H1 (cell line): ENCODE data around the gene SLC35B4. TPM values are rescaled to one million over a fixed set of nuclear protein-coding genes. Genes with fewer than 3 reads are reported as not detected.

Experiments used
- CTCF ChIA-PET: fragments of 300-600 bp; sonication (Branson Sonifier 250); formaldehyde crosslinking; loops from one replicate; lab custom pipeline; 2021; ENCODE audit not compliant: partially characterized antibody; lab: Charles Lee
- POLR2A ChIA-PET: fragments of 300-600 bp; sonication (Branson Sonifier 250); formaldehyde crosslinking; loops from one replicate; lab custom pipeline; 2021; ENCODE audit warnings: inconsistent platforms; ENCODE audit not compliant: partially characterized antibody; lab: Charles Lee
- DNase-seq, 2 experiments: peaks; one replicate each; pipeline versions ENCODE4 v3.0.0 to v3.0.0-alpha.2; 2010 to 2022; ENCODE audit warnings: low spot score in 2 of 2, low read depth in 1 of 2, mixed read lengths in 1 of 2
- FAIRE-seq: peaks from 2 replicates; lab custom pipeline; 2011; peaks lifted over from hg19 to GRCh38; lab: Jason Lieb, UNC
- H2AFZ ChIP-seq: 2 replicates; pipeline ENCODE4 v1.8.1; 2012; ENCODE audit warnings: low read length, inconsistent platforms
- H2AK5ac ChIP-seq: 2 replicates; pipeline ENCODE4 v1.6.1; 2013; ENCODE audit warnings: low read depth, low read length
- H2BK120ac ChIP-seq: replicated peaks from 2 replicates; pipeline ENCODE3; 2013; ENCODE audit warnings: low read depth, low read length, inconsistent platforms
- H2BK12ac ChIP-seq: 2 replicates; pipeline ENCODE4 v1.6.1; 2013; ENCODE audit warnings: low read depth, low read length
- H2BK15ac ChIP-seq: 2 replicates; pipeline ENCODE4 v1.6.1; 2013; ENCODE audit warnings: low read length
- H2BK20ac ChIP-seq: 2 replicates; pipeline ENCODE4 v1.6.1; 2013; ENCODE audit warnings: low read length
- H2BK5ac ChIP-seq: 2 replicates; pipeline ENCODE4 v1.6.1; 2013; ENCODE audit warnings: low read depth, low read length
- H3K14ac ChIP-seq: 2 replicates; pipeline ENCODE4 v1.6.1; 2013; ENCODE audit warnings: inconsistent platforms; ENCODE audit not compliant: insufficient read length
- H3K18ac ChIP-seq: 2 replicates; pipeline ENCODE4 v1.6.1; 2013; ENCODE audit warnings: low read length; ENCODE audit errors: extremely low read depth
- H3K23ac ChIP-seq: 2 replicates; pipeline ENCODE4 v1.6.1; 2013; ENCODE audit warnings: inconsistent platforms; ENCODE audit not compliant: insufficient read length
- H3K23me2 ChIP-seq: 2 replicates; pipeline ENCODE4 v1.6.1; 2013; ENCODE audit warnings: low read depth, low read length
- H3K27ac ChIP-seq: 2 replicates; pipeline ENCODE4 v1.6.1; 2011; ENCODE audit warnings: low read depth, low read length, inconsistent platforms
- H3K27me3 ChIP-seq, 4 experiments: replicated peaks in 1 of 4; 1 replicate in 1 of 4; 2 replicates in 3 of 4; pipeline versions ENCODE4 v1.6.1 to v1.8.1; 2011 to 2013; ENCODE audit warnings: low read length in 3 of 4, mild to moderate bottlenecking in 3 of 4, inconsistent platforms in 2 of 4, mixed read lengths in 2 of 4, moderate library complexity in 1 of 4; ENCODE audit not compliant: control insufficient read depth in 3 of 4, insufficient read depth in 3 of 4; ENCODE audit errors: extremely low read depth in 1 of 4
- H3K36me3 ChIP-seq, 4 experiments: 2 replicates each; pipeline versions ENCODE4 v1.6.1 to v1.8.1; 2011 to 2013; ENCODE audit warnings: mild to moderate bottlenecking in 4 of 4, low read length in 3 of 4, moderate library complexity in 2 of 4, control low read depth in 1 of 4, inconsistent platforms in 1 of 4; ENCODE audit not compliant: insufficient read depth in 4 of 4, control insufficient read depth in 2 of 4
- H3K4ac ChIP-seq: replicated peaks from 2 replicates; pipeline ENCODE3; 2013; ENCODE audit warnings: low read length, low read depth, mixed read lengths, inconsistent platforms; ENCODE audit not compliant: insufficient read length
- H3K4me1 ChIP-seq, 4 experiments: replicated peaks in 1 of 4; 1 replicate in 1 of 4; 2 replicates in 3 of 4; pipeline versions ENCODE4 v1.6.1 to v1.8.1; 2011 to 2013; ENCODE audit warnings: low read length in 3 of 4, inconsistent platforms in 2 of 4, mixed read lengths in 1 of 4; ENCODE audit not compliant: insufficient read depth in 4 of 4, control insufficient read depth in 3 of 4
- H3K4me2 ChIP-seq, 2 experiments: 2 replicates each; pipeline versions ENCODE4 v1.6.1 to v1.8.1; 2011 to 2013; ENCODE audit warnings: low read depth in 2 of 2, low read length in 2 of 2, control low read depth in 1 of 2, inconsistent platforms in 1 of 2, mild to moderate bottlenecking in 1 of 2; ENCODE audit not compliant: insufficient read depth in 1 of 2
- H3K4me3 ChIP-seq, 4 experiments: fragments of 200-600, 300-600 bp in 1 of 4; sonication (generic), shearing (Covaris generic), sonication (Bioruptor Twin) in 1 of 4; 2 replicates each; pipeline versions ENCODE4 v1.5.1 to v1.8.1; 2011 to 2016; ENCODE audit warnings: low read length in 4 of 4, low read depth in 3 of 4, control low read depth in 2 of 4, inconsistent platforms in 2 of 4, mild to moderate bottlenecking in 2 of 4, mixed read lengths in 1 of 4, moderate library complexity in 1 of 4; ENCODE audit not compliant: insufficient read depth in 2 of 4; ENCODE audit errors: extremely low read depth in 1 of 4
- H3K56ac ChIP-seq: replicated peaks from 2 replicates; pipeline ENCODE3; 2013; ENCODE audit warnings: low read depth, mild to moderate bottlenecking, mixed read lengths, low read length, inconsistent platforms; ENCODE audit not compliant: insufficient read length
- H3K79me1 ChIP-seq: 2 replicates; pipeline ENCODE4 v1.6.1; 2013; ENCODE audit warnings: low read depth, low read length, control low read depth
- H3K79me2 ChIP-seq, 2 experiments: 2 replicates each; pipeline versions ENCODE4 v1.6.1 to v1.8.1; 2012 to 2013; ENCODE audit warnings: low read length in 2 of 2, mild to moderate bottlenecking in 2 of 2, inconsistent platforms in 1 of 2; ENCODE audit not compliant: insufficient read depth in 2 of 2, control insufficient read depth in 1 of 2
- H3K9ac ChIP-seq, 4 experiments: replicated peaks in 1 of 4; 1 replicate in 1 of 4; 2 replicates in 3 of 4; pipeline versions ENCODE4 v1.6.1 to v1.8.1; 2011 to 2013; ENCODE audit warnings: low read depth in 3 of 4, low read length in 3 of 4, control low read depth in 2 of 4, mild to moderate bottlenecking in 2 of 4, moderate library complexity in 2 of 4, inconsistent platforms in 1 of 4; ENCODE audit errors: extremely low read depth in 1 of 4
- H3K9me3 ChIP-seq, 2 experiments: 2 replicates each; pipeline versions ENCODE4 v1.6.1 to v1.8.1; 2012 to 2013; ENCODE audit warnings: mild to moderate bottlenecking in 2 of 2, moderate library complexity in 2 of 2, control low read depth in 1 of 2, inconsistent platforms in 1 of 2, low read depth in 1 of 2, low read length in 1 of 2, mixed read lengths in 1 of 2; ENCODE audit not compliant: insufficient read depth in 2 of 2
- H4K20me1 ChIP-seq, 2 experiments: replicated peaks in 1 of 2; 2 replicates each; pipeline versions ENCODE3 to v1.8.1; 2011 to 2013; ENCODE audit warnings: inconsistent platforms in 2 of 2, low read length in 2 of 2, mild to moderate bottlenecking in 1 of 2; ENCODE audit not compliant: insufficient read depth in 2 of 2, control insufficient read depth in 1 of 2
- H4K5ac ChIP-seq: 2 replicates; pipeline ENCODE4 v1.6.1; 2013; ENCODE audit warnings: low read length, low read depth, mixed read lengths, inconsistent platforms; ENCODE audit not compliant: insufficient read length
- H4K8ac ChIP-seq: 2 replicates; pipeline ENCODE4 v1.8.0; 2013; ENCODE audit warnings: mild to moderate bottlenecking, moderate library complexity, low read length, inconsistent platforms; ENCODE audit not compliant: insufficient read depth; ENCODE audit errors: extremely low read depth
- H4K91ac ChIP-seq: replicated peaks from 2 replicates; pipeline ENCODE3; 2013; ENCODE audit warnings: low read length, mixed read lengths, inconsistent platforms; ENCODE audit not compliant: insufficient read length
- EP300 ChIP-seq, 2 experiments: IDR thresholded peaks; 1 replicate in 1 of 2; 2 replicates in 1 of 2; pipeline ENCODE4 v1.6.1; 2011 to 2012; ENCODE audit warnings: low read depth in 2 of 2, low read length in 2 of 2, mild to moderate bottlenecking in 2 of 2, borderline replicate concordance in 1 of 2, inconsistent platforms in 1 of 2, moderate library complexity in 1 of 2
- FOSL1 ChIP-seq: IDR thresholded peaks from 2 replicates; pipeline ENCODE4 v1.6.1; 2011; ENCODE audit warnings: mild to moderate bottlenecking, low read depth, low read length, moderate library complexity; ENCODE audit not compliant: insufficient read depth
- MAX ChIP-seq: IDR thresholded peaks from 2 replicates; pipeline ENCODE4 v1.6.1; 2012; ENCODE audit warnings: inconsistent platforms
- NRF1 ChIP-seq: IDR thresholded peaks from 2 replicates; pipeline ENCODE4 v1.6.1; 2011; ENCODE audit warnings: mild to moderate bottlenecking, low read depth, low read length, improper control_type of control experiment
- RFX5 ChIP-seq: IDR thresholded peaks from 2 replicates; pipeline ENCODE4 v1.6.1; 2011; ENCODE audit warnings: low read depth, low read length, improper control_type of control experiment, borderline replicate concordance
- SAP30 ChIP-seq: fragments of 300-600 bp; sonication (generic); IDR thresholded peaks from 2 replicates; pipeline ENCODE4 v1.7.1; 2012; ENCODE audit warnings: low read length, moderate library complexity, mild to moderate bottlenecking, inconsistent platforms; ENCODE audit not compliant: insufficient read depth, insufficient replicate concordance
- SIRT6 ChIP-seq: IDR thresholded peaks from one replicate; pipeline ENCODE4 v1.7.1; 2012; ENCODE audit warnings: low read length, inconsistent platforms
- TBP ChIP-seq: IDR thresholded peaks from 2 replicates; pipeline ENCODE4 v1.6.1; 2011; ENCODE audit warnings: low read depth, low read length, improper control_type of control experiment
- whole genome bisulfite sequencing, 2 experiments: shearing (Covaris generic) in 1 of 2; methylation state at CpG; one replicate each; pipeline versions ENCODE4 v1.1.6 to v1.1.7; 2013 to 2015; ENCODE audit warnings: low lambda C conversion rate in 2 of 2, mixed read lengths in 2 of 2, inconsistent platforms in 1 of 2, low coverage in 1 of 2, missing lambda C conversion rate in 1 of 2; ENCODE audit not compliant: insufficient replicate concordance in 2 of 2, insufficient coverage in 1 of 2, insufficient read length in 1 of 2; ENCODE audit errors: extremely low coverage in 1 of 2, missing lambda C conversion rate in 1 of 2; 5-methylcytosine and 5-hydroxymethylcytosine counted together
- polyA plus RNA-seq, 7 experiments: library from polyadenylated mRNA; depleted of rRNA in 3 of 7; stranded (reverse) in 5 of 7; unstranded in 2 of 7; fragments of >200 nt in 5 of 7; fragments of 200-250 nt in 2 of 7; gene quantifications; 1 replicate in 5 of 7; 2 replicates in 1 of 7; 4 replicates in 1 of 7; pipeline versions ENCODE4 v1.2.1 to v1.2.3, GENCODE V29; 2011 to 2013; ENCODE audit warnings: missing spikeins in 2 of 7, mixed read lengths in 2 of 7
- total RNA-seq: library from RNA; stranded (reverse); fragmentation: NEBNext Ultra II Directional; extraction: Animal tissue kit (Norgen Biotek cat#: 25700); gene quantifications from 2 replicates; pipeline ENCODE4 v1.2.1, GENCODE V29; 2021

SLC35B4 gene
- total and polyA plus RNA-seq, 2 of the 8 experiments (the other 6 are each of a cell fraction or from before 2014, with no cell fraction given), result 28.9 to 34.6 TPM

- no peaks in the 10 kb centered on the region for H4K20me1 ChIP-seq
- no peak overlapping the region for H3K23ac ChIP-seq
- no peak overlapping the region for H2BK120ac ChIP-seq
- DNase-seq, result no peak
- CTCF ChIA-PET, result interaction anchor here (0.5 to 3.6 kb wide), 21 partner anchors 9 to 502 kb away, joined by 3 to 33 read pairs (median 5); no protein-coding TSS in a partner anchor
- H3K14ac ChIP-seq, result no peak overlapping the region
- no peak overlapping the region for H4K91ac ChIP-seq
- no peak overlapping the region for H3K4ac ChIP-seq
- no peaks in the 10 kb centered on the region for H3K36me3 ChIP-seq
- no peaks in the 10 kb centered on the region for H3K79me2 ChIP-seq
- H3K9ac ChIP-seq, result no peak overlapping the region
- no peaks in the 10 kb centered on the region for H3K27me3 ChIP-seq
- no peak overlapping the region for H2BK12ac ChIP-seq
- no peak overlapping the region for H2BK5ac ChIP-seq
- no peaks in the 10 kb centered on the region for H3K79me1 ChIP-seq
- H2BK15ac ChIP-seq, result no peak overlapping the region
- no peak overlapping the region for H2AK5ac ChIP-seq
- no peak overlapping the region for H2BK20ac ChIP-seq
- 87% methylated on average over 9 of the region's 9 CpGs; no CpG with 5 or more reads in 1 of the 2 experiments for WGBS, 2 experiments
- H4K8ac ChIP-seq, result no peak overlapping the region
- H3K56ac ChIP-seq, result no peak overlapping the region
- H3K4me2 ChIP-seq, result no peak overlapping the region
- H4K5ac ChIP-seq, result no peak overlapping the region
- no peaks in the 10 kb centered on the region for H3K9me3 ChIP-seq
- no peak overlapping the region for H3K27ac ChIP-seq
- no peaks in the 10 kb centered on the region for H3K23me2 ChIP-seq
- POLR2A ChIA-PET, result no interaction called here
- no peaks in the 10 kb centered on the region for H3K4me1 ChIP-seq
- TF ChIP-seq TBP, result no peak
- TF ChIP-seq SAP30, result no peak
- no peak for TF ChIP-seq NRF1
- no peak for TF ChIP-seq RFX5
- TF ChIP-seq FOSL1, result no peak
- TF ChIP-seq SIRT6, result no peak
- TF ChIP-seq EP300 (IDR thresholded peaks at IDR 0.05; ENCODE audit: borderline replicate concordance in 1 of 2, low read depth in 2 of 2, low read length in 2 of 2), result no peak
- no peak for TF ChIP-seq MAX
- H2AFZ ChIP-seq, result no peak overlapping the region
- H3K18ac ChIP-seq, result no peak overlapping the region
- no peak for FAIRE-seq
- no peak overlapping the region for H3K4me3 ChIP-seq
Observed at GRCh38 chr7:134356421-134356936, 39.7 kb upstream of the SLC35B4 start.
